ENCODE measurements around the gene MCM9. TPM values are rescaled to one million over a fixed set of nuclear protein-coding genes. Genes with fewer than 3 reads are reported as not detected.

The MCM9 gene
- total RNA-seq, 1 experiment from 2014 or later: 18.6 TPM

GRCh38 chr6:118930680-118931079 is 4.3 kb downstream of the MCM9 start:
- Histone ChIP-seq H2AK5ac (ENCODE audit: insufficient read length, low read length) (no peak overlapping the region), H3K27me3 (ENCODE audit: insufficient read depth, low read length) (no peaks in the 10 kb centered on the region), H3K79me2 (ENCODE audit: insufficient read depth, low read length) (no peaks in the 10 kb centered on the region; the same call in 1 of the 2 replicates), H2AFZ (ENCODE audit: low read length) (no peak overlapping the region), H3K9me3 (ENCODE audit: control insufficient read depth, low read depth, low read length) (no peaks in the 10 kb centered on the region), H2BK120ac (ENCODE audit: low read depth, low read length, poor library complexity, severe bottlenecking) (no peak overlapping the region), H4K8ac (replicated peaks; ENCODE audit: insufficient read length, low read depth, low read length) (no peak overlapping the region), H3K18ac (ENCODE audit: insufficient read length, low read depth, low read length) (no peak overlapping the region), H2BK12ac (ENCODE audit: insufficient read length, low read depth, low read length) (no peak overlapping the region), H3K79me1 (ENCODE audit: insufficient read depth, low read depth, low read length, poor library complexity, severe bottlenecking) (no peaks in the 10 kb centered on the region), H2BK20ac (ENCODE audit: low read depth, low read length, poor library complexity, severe bottlenecking) (no peak overlapping the region), H2BK5ac (ENCODE audit: insufficient read length, low read length) (no peak overlapping the region), H3K23me2 (ENCODE audit: insufficient read length, low read depth, low read length, poor library complexity, severe bottlenecking) (peaks cover 4% of the 10 kb centered on the region), H4K5ac (ENCODE audit: insufficient read length, low read depth, low read length) (no peak overlapping the region), H3K4ac (ENCODE audit: low read depth, low read length) (no peak overlapping the region), H3T11ph (ENCODE audit: low read length) (no peak overlapping the region), H3K23ac (ENCODE audit: insufficient read length, low read depth, low read length) (no peak overlapping the region), H3K9ac (ENCODE audit: extremely low read depth, insufficient read length, low read length) (no peak overlapping the region), H4K91ac (ENCODE audit: insufficient read length, low read depth, low read length) (no peak overlapping the region), H4K20me1 (ENCODE audit: control insufficient read depth, insufficient read depth, insufficient read length) (no peaks in the 10 kb centered on the region), H3K4me1 (ENCODE audit: insufficient read depth, low read length) (no peaks in the 10 kb centered on the region), H3K27ac (ENCODE audit: insufficient read length, low read depth, low read length) (no peak overlapping the region), H3K56ac (ENCODE audit: insufficient read length, low read depth, low read length) (no peak overlapping the region), H3K14ac (ENCODE audit: insufficient read depth, low read length) (no peak overlapping the region), H2BK15ac (ENCODE audit: low read depth, low read length) (no peak overlapping the region), H3K4me2 (ENCODE audit: insufficient read depth, insufficient read length, low read length) (no peak overlapping the region)
- H3K4me1 Mint-ChIP-seq: peaks cover 13 to 15% of the 10 kb centered on the region in 2 experiments
- H3K9me3 Mint-ChIP-seq: 0 out of 5 replicates have a peak, but pooled peaks cover 0 to under 1% of the 10 kb centered on the region in 2 experiments
- TF ChIP-seq, protein P1, sequence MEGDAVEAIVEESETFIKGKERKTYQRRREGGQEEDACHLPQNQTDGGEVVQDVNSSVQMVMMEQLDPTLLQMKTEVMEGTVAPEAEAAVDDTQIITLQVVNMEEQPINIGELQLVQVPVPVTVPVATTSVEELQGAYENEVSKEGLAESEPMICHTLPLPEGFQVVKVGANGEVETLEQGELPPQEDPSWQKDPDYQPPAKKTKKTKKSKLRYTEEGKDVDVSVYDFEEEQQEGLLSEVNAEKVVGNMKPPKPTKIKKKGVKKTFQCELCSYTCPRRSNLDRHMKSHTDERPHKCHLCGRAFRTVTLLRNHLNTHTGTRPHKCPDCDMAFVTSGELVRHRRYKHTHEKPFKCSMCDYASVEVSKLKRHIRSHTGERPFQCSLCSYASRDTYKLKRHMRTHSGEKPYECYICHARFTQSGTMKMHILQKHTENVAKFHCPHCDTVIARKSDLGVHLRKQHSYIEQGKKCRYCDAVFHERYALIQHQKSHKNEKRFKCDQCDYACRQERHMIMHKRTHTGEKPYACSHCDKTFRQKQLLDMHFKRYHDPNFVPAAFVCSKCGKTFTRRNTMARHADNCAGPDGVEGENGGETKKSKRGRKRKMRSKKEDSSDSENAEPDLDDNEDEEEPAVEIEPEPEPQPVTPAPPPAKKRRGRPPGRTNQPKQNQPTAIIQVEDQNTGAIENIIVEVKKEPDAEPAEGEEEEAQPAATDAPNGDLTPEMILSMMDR (conservative IDR thresholded peaks at IDR 0.05): peak; percentile 25; the same call in 2 of the 3 replicates
- H3K4me3 Mint-ChIP-seq: no peak overlapping the region
- H3K36me3 Mint-ChIP-seq (ENCODE audit: insufficient read depth in 1 of 3, low read depth in 3 of 3): peaks cover 20 to 43% (median 35%) of the 10 kb centered on the region in 3 experiments; a peak in 6 of 7 replicates
- no peak for DNase-seq
- H3K27me3 Mint-ChIP-seq (ENCODE audit: low read depth): no peaks in the 10 kb centered on the region
- no CpG with 5 or more reads among the region's 3 CpGs for WGBS (ENCODE audit: extremely low coverage, insufficient read length, low lambda C conversion rate)
- no peak overlapping the region for H3K27ac Mint-ChIP-seq

Data from H9 (cell line).